H1 (cell line): ENCODE data around the gene LRIG2. TPM values are rescaled to one million over a fixed set of nuclear protein-coding genes. Genes with fewer than 3 reads are reported as not detected.

Experiments
- CTCF ChIA-PET: fragments of 300-600 bp; sonication (Branson Sonifier 250); formaldehyde crosslinking; loops from one replicate; lab custom pipeline; 2021; ENCODE audit not compliant: partially characterized antibody; lab: Charles Lee
- POLR2A ChIA-PET: fragments of 300-600 bp; sonication (Branson Sonifier 250); formaldehyde crosslinking; loops from one replicate; lab custom pipeline; 2021; ENCODE audit warnings: inconsistent platforms; ENCODE audit not compliant: partially characterized antibody; lab: Charles Lee
- DNase-seq, 2 experiments: peaks; one replicate each; pipeline versions ENCODE4 v3.0.0 to v3.0.0-alpha.2; 2010 to 2022; ENCODE audit warnings: low spot score in 2 of 2, low read depth in 1 of 2, mixed read lengths in 1 of 2
- FAIRE-seq: peaks from 2 replicates; lab custom pipeline; 2011; peaks lifted over from hg19 to GRCh38; lab: Jason Lieb, UNC
- H2AFZ ChIP-seq: 2 replicates; pipeline ENCODE4 v1.8.1; 2012; ENCODE audit warnings: low read length, inconsistent platforms
- H2AK5ac ChIP-seq: 2 replicates; pipeline ENCODE4 v1.6.1; 2013; ENCODE audit warnings: low read depth, low read length
- H2BK120ac ChIP-seq: replicated peaks from 2 replicates; pipeline ENCODE3; 2013; ENCODE audit warnings: low read depth, low read length, inconsistent platforms
- H2BK12ac ChIP-seq: 2 replicates; pipeline ENCODE4 v1.6.1; 2013; ENCODE audit warnings: low read depth, low read length
- H2BK15ac ChIP-seq: 2 replicates; pipeline ENCODE4 v1.6.1; 2013; ENCODE audit warnings: low read length
- H2BK20ac ChIP-seq: 2 replicates; pipeline ENCODE4 v1.6.1; 2013; ENCODE audit warnings: low read length
- H2BK5ac ChIP-seq: 2 replicates; pipeline ENCODE4 v1.6.1; 2013; ENCODE audit warnings: low read depth, low read length
- H3K14ac ChIP-seq: 2 replicates; pipeline ENCODE4 v1.6.1; 2013; ENCODE audit warnings: inconsistent platforms; ENCODE audit not compliant: insufficient read length
- H3K18ac ChIP-seq: 2 replicates; pipeline ENCODE4 v1.6.1; 2013; ENCODE audit warnings: low read length; ENCODE audit errors: extremely low read depth
- H3K23ac ChIP-seq: 2 replicates; pipeline ENCODE4 v1.6.1; 2013; ENCODE audit warnings: inconsistent platforms; ENCODE audit not compliant: insufficient read length
- H3K23me2 ChIP-seq: 2 replicates; pipeline ENCODE4 v1.6.1; 2013; ENCODE audit warnings: low read depth, low read length
- H3K27ac ChIP-seq: 2 replicates; pipeline ENCODE4 v1.6.1; 2011; ENCODE audit warnings: low read depth, low read length, inconsistent platforms
- H3K27me3 ChIP-seq, 4 experiments: replicated peaks in 1 of 4; 1 replicate in 1 of 4; 2 replicates in 3 of 4; pipeline versions ENCODE4 v1.6.1 to v1.8.1; 2011 to 2013; ENCODE audit warnings: low read length in 3 of 4, mild to moderate bottlenecking in 3 of 4, inconsistent platforms in 2 of 4, mixed read lengths in 2 of 4, moderate library complexity in 1 of 4; ENCODE audit not compliant: control insufficient read depth in 3 of 4, insufficient read depth in 3 of 4; ENCODE audit errors: extremely low read depth in 1 of 4
- H3K36me3 ChIP-seq, 4 experiments: 2 replicates each; pipeline versions ENCODE4 v1.6.1 to v1.8.1; 2011 to 2013; ENCODE audit warnings: mild to moderate bottlenecking in 4 of 4, low read length in 3 of 4, moderate library complexity in 2 of 4, control low read depth in 1 of 4, inconsistent platforms in 1 of 4; ENCODE audit not compliant: insufficient read depth in 4 of 4, control insufficient read depth in 2 of 4
- H3K4ac ChIP-seq: replicated peaks from 2 replicates; pipeline ENCODE3; 2013; ENCODE audit warnings: low read length, low read depth, mixed read lengths, inconsistent platforms; ENCODE audit not compliant: insufficient read length
- H3K4me1 ChIP-seq, 4 experiments: replicated peaks in 1 of 4; 1 replicate in 1 of 4; 2 replicates in 3 of 4; pipeline versions ENCODE4 v1.6.1 to v1.8.1; 2011 to 2013; ENCODE audit warnings: low read length in 3 of 4, inconsistent platforms in 2 of 4, mixed read lengths in 1 of 4; ENCODE audit not compliant: insufficient read depth in 4 of 4, control insufficient read depth in 3 of 4
- H3K4me2 ChIP-seq, 2 experiments: 2 replicates each; pipeline versions ENCODE4 v1.6.1 to v1.8.1; 2011 to 2013; ENCODE audit warnings: low read depth in 2 of 2, low read length in 2 of 2, control low read depth in 1 of 2, inconsistent platforms in 1 of 2, mild to moderate bottlenecking in 1 of 2; ENCODE audit not compliant: insufficient read depth in 1 of 2
- H3K4me3 ChIP-seq, 4 experiments: fragments of 200-600, 300-600 bp in 1 of 4; sonication (generic), shearing (Covaris generic), sonication (Bioruptor Twin) in 1 of 4; 2 replicates each; pipeline versions ENCODE4 v1.5.1 to v1.8.1; 2011 to 2016; ENCODE audit warnings: low read length in 4 of 4, low read depth in 3 of 4, control low read depth in 2 of 4, inconsistent platforms in 2 of 4, mild to moderate bottlenecking in 2 of 4, mixed read lengths in 1 of 4, moderate library complexity in 1 of 4; ENCODE audit not compliant: insufficient read depth in 2 of 4; ENCODE audit errors: extremely low read depth in 1 of 4
- H3K56ac ChIP-seq: replicated peaks from 2 replicates; pipeline ENCODE3; 2013; ENCODE audit warnings: low read depth, mild to moderate bottlenecking, mixed read lengths, low read length, inconsistent platforms; ENCODE audit not compliant: insufficient read length
- H3K79me1 ChIP-seq: 2 replicates; pipeline ENCODE4 v1.6.1; 2013; ENCODE audit warnings: low read depth, low read length, control low read depth
- H3K79me2 ChIP-seq, 2 experiments: 2 replicates each; pipeline versions ENCODE4 v1.6.1 to v1.8.1; 2012 to 2013; ENCODE audit warnings: low read length in 2 of 2, mild to moderate bottlenecking in 2 of 2, inconsistent platforms in 1 of 2; ENCODE audit not compliant: insufficient read depth in 2 of 2, control insufficient read depth in 1 of 2
- H3K9ac ChIP-seq, 4 experiments: replicated peaks in 1 of 4; 1 replicate in 1 of 4; 2 replicates in 3 of 4; pipeline versions ENCODE4 v1.6.1 to v1.8.1; 2011 to 2013; ENCODE audit warnings: low read depth in 3 of 4, low read length in 3 of 4, control low read depth in 2 of 4, mild to moderate bottlenecking in 2 of 4, moderate library complexity in 2 of 4, inconsistent platforms in 1 of 4; ENCODE audit errors: extremely low read depth in 1 of 4
- H3K9me3 ChIP-seq, 2 experiments: 2 replicates each; pipeline versions ENCODE4 v1.6.1 to v1.8.1; 2012 to 2013; ENCODE audit warnings: mild to moderate bottlenecking in 2 of 2, moderate library complexity in 2 of 2, control low read depth in 1 of 2, inconsistent platforms in 1 of 2, low read depth in 1 of 2, low read length in 1 of 2, mixed read lengths in 1 of 2; ENCODE audit not compliant: insufficient read depth in 2 of 2
- H4K20me1 ChIP-seq, 2 experiments: replicated peaks in 1 of 2; 2 replicates each; pipeline versions ENCODE3 to v1.8.1; 2011 to 2013; ENCODE audit warnings: inconsistent platforms in 2 of 2, low read length in 2 of 2, mild to moderate bottlenecking in 1 of 2; ENCODE audit not compliant: insufficient read depth in 2 of 2, control insufficient read depth in 1 of 2
- H4K5ac ChIP-seq: 2 replicates; pipeline ENCODE4 v1.6.1; 2013; ENCODE audit warnings: low read length, low read depth, mixed read lengths, inconsistent platforms; ENCODE audit not compliant: insufficient read length
- H4K8ac ChIP-seq: 2 replicates; pipeline ENCODE4 v1.8.0; 2013; ENCODE audit warnings: mild to moderate bottlenecking, moderate library complexity, low read length, inconsistent platforms; ENCODE audit not compliant: insufficient read depth; ENCODE audit errors: extremely low read depth
- H4K91ac ChIP-seq: replicated peaks from 2 replicates; pipeline ENCODE3; 2013; ENCODE audit warnings: low read length, mixed read lengths, inconsistent platforms; ENCODE audit not compliant: insufficient read length
- KDM5A ChIP-seq: fragments of 200-600 bp; IDR thresholded peaks from 2 replicates; pipeline ENCODE4 v1.7.1; 2012; ENCODE audit warnings: mild to moderate bottlenecking, low read length, inconsistent platforms, mixed read lengths
- SP1 ChIP-seq: IDR thresholded peaks from 2 replicates; pipeline ENCODE4 v1.6.1; 2011; ENCODE audit warnings: low read depth, low read length
- SP4 ChIP-seq: IDR thresholded peaks from 2 replicates; pipeline ENCODE4 v1.6.1; 2012; ENCODE audit warnings: low read length, inconsistent platforms
- SRF ChIP-seq: IDR thresholded peaks from 2 replicates; pipeline ENCODE4 v1.6.1; 2011; ENCODE audit warnings: mild to moderate bottlenecking, low read depth, low read length, moderate library complexity
- SUZ12 ChIP-seq: fragments of 200-600 bp; sonication (generic); IDR thresholded peaks from 2 replicates; pipeline ENCODE4 v1.6.1; 2012; ENCODE audit warnings: mild to moderate bottlenecking, inconsistent platforms, low read length, moderate library complexity, mixed read lengths
- WGBS, 2 experiments: shearing (Covaris generic) in 1 of 2; methylation state at CpG; one replicate each; pipeline versions ENCODE4 v1.1.6 to v1.1.7; 2013 to 2015; ENCODE audit warnings: low lambda C conversion rate in 2 of 2, mixed read lengths in 2 of 2, inconsistent platforms in 1 of 2, low coverage in 1 of 2, missing lambda C conversion rate in 1 of 2; ENCODE audit not compliant: insufficient replicate concordance in 2 of 2, insufficient coverage in 1 of 2, insufficient read length in 1 of 2; ENCODE audit errors: extremely low coverage in 1 of 2, missing lambda C conversion rate in 1 of 2; 5-methylcytosine and 5-hydroxymethylcytosine counted together
- polyA plus RNA-seq, 7 experiments: library from polyadenylated mRNA; depleted of rRNA in 3 of 7; stranded (reverse) in 5 of 7; unstranded in 2 of 7; fragments of >200 nt in 5 of 7; fragments of 200-250 nt in 2 of 7; gene quantifications; 1 replicate in 5 of 7; 2 replicates in 1 of 7; 4 replicates in 1 of 7; pipeline versions ENCODE4 v1.2.1 to v1.2.3, GENCODE V29; 2011 to 2013; ENCODE audit warnings: missing spikeins in 2 of 7, mixed read lengths in 2 of 7
- total RNA-seq: library from RNA; stranded (reverse); fragmentation: NEBNext Ultra II Directional; extraction: Animal tissue kit (Norgen Biotek cat#: 25700); gene quantifications from 2 replicates; pipeline ENCODE4 v1.2.1, GENCODE V29; 2021

Gene LRIG2
- total and polyA plus RNA-seq, 2 of the 8 experiments (the other 6 are each of a cell fraction or from before 2014, with no cell fraction given) = 16.2 to 20.9 TPM

DNA sequence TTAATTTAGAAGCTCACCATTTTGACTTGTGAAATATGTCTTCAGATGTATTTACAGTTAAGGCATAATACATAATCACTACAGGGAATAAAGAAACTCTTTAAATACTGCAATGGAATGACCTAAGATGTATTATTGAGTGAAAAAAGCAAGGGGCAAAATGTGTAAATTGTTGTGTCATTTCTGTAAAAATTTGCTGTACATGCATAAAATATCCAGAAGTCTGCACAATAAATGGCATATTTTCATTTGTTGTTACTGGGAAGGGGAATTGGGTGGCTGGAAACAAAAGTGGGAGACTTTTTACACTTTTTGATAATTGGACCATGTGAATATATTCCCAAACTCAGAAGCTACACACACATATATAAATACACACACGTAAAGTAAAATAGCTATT, 17.1 kb downstream of the LRIG2 start:
- H2BK15ac ChIP-seq = no peak overlapping the region
- H2AFZ ChIP-seq = no peak overlapping the region
- no peak overlapping the region for H4K8ac ChIP-seq
- H2BK5ac ChIP-seq = no peak overlapping the region
- H3K4me1 ChIP-seq = no peaks in the 10 kb centered on the region
- no peak overlapping the region for H3K9ac ChIP-seq
- H4K5ac ChIP-seq = no peak overlapping the region
- DNase-seq = no peak
- no peaks in the 10 kb centered on the region for H3K9me3 ChIP-seq
- 89% methylated on average over 1 of the region's 1 CpG; no CpG with 5 or more reads in 1 of the 2 experiments for WGBS, 2 experiments
- no peaks in the 10 kb centered on the region for H3K23me2 ChIP-seq
- no peak overlapping the region for H3K4me3 ChIP-seq
- peaks cover 0 to 6% of the 10 kb centered on the region in 2 experiments for H4K20me1 ChIP-seq
- no peak overlapping the region for H3K18ac ChIP-seq
- FAIRE-seq = no peak
- POLR2A ChIA-PET = interaction anchor here (0.6 to 1.7 kb wide), 4 partner anchors 13 to 33 kb away, joined by 3 to 4 read pairs (median 4); no protein-coding TSS in a partner anchor
- peaks cover 0 to 67% of the 10 kb centered on the region in 2 experiments; a peak in 2 of 4 replicates for H3K79me2 ChIP-seq
- H2AK5ac ChIP-seq = no peak overlapping the region
- no peak for TF ChIP-seq SUZ12
- TF ChIP-seq SP4 = no peak
- no peak for TF ChIP-seq SRF
- no peak for TF ChIP-seq KDM5A
- no peak for TF ChIP-seq SP1
- H3K79me1 ChIP-seq = no peaks in the 10 kb centered on the region; the same call in 1 of the 2 replicates
- H3K4me2 ChIP-seq = no peak overlapping the region
- H3K27me3 ChIP-seq = no peaks in the 10 kb centered on the region
- H3K56ac ChIP-seq = no peak overlapping the region
- no peak overlapping the region for H2BK120ac ChIP-seq
- no peak overlapping the region for H2BK20ac ChIP-seq
- no peak overlapping the region for H3K14ac ChIP-seq
- H3K27ac ChIP-seq = no peak overlapping the region
- H2BK12ac ChIP-seq = no peak overlapping the region
- no peak overlapping the region for H3K23ac ChIP-seq
- H3K4ac ChIP-seq = no peak overlapping the region
- CTCF ChIA-PET = interaction anchor here (0.6 to 2.6 kb wide), 5 partner anchors 11 to 643 kb away, joined by 3 to 15 read pairs (median 5); partner anchors contain the start of gene LRIG2
- peaks cover 3 to 33% (median 19%) of the 10 kb centered on the region in 4 experiments; a peak in 7 of 8 replicates for H3K36me3 ChIP-seq
- no peak overlapping the region for H4K91ac ChIP-seq
